ENCODE results near the gene LYPLA2.

Gene LYPLA2

DNA sequence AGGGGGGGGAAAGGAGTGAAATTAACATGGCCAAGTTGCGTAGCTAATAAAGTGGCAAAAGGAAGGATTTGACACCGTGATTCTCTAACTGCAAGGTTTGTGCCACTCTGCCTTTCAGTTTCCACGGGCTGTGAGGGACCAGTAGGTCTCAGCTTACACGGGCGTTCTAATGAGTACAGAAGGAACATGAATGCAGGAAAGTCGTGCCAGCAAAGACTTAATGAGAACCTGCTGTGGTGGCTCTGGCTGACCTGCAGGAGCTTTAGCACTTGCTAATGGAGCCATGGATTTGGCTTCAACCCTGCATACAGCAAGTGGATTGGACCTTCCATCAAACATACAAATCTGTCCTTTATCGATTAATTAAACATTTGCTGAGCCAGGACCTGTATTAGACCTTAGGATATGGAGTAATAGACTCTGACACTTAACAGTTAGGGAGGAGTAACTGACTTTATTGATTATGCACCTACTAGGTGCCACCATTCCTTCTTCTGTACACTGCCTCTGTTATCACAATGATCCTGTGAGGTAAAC, 27.8 kb upstream of the LYPLA2 start:
- H3K4me3 ChIP-seq (replicated peaks; ENCODE audit: low read depth, low read length): no peak overlapping the region
- no peak for DNase-seq (ENCODE audit: extremely low read depth, low read depth)
- TF ChIP-seq, protein P1, sequence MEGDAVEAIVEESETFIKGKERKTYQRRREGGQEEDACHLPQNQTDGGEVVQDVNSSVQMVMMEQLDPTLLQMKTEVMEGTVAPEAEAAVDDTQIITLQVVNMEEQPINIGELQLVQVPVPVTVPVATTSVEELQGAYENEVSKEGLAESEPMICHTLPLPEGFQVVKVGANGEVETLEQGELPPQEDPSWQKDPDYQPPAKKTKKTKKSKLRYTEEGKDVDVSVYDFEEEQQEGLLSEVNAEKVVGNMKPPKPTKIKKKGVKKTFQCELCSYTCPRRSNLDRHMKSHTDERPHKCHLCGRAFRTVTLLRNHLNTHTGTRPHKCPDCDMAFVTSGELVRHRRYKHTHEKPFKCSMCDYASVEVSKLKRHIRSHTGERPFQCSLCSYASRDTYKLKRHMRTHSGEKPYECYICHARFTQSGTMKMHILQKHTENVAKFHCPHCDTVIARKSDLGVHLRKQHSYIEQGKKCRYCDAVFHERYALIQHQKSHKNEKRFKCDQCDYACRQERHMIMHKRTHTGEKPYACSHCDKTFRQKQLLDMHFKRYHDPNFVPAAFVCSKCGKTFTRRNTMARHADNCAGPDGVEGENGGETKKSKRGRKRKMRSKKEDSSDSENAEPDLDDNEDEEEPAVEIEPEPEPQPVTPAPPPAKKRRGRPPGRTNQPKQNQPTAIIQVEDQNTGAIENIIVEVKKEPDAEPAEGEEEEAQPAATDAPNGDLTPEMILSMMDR (IDR thresholded peaks at IDR 0.05; ENCODE audit: low read depth, low read length, missing control alignments): no peak

DNA sequence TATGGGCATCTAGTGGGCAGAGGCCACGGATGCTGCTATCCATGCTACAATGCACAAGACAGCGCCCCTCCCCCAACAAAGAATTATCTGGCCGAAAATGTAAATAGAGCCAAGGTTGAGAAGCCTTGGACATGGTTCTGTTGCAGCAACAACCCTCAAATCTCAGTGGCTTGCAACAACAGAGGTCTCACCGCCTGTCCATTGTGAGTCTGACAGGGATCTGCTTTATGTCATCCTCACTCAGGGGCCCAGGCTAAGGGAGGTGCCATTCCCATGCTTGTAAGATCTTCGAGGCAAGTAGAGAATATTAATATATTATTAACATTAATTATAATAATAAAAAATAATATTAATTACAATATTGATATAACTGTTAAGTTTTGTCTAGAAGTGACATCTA, 22.2 kb upstream of the LYPLA2 start:
- DNase-seq (ENCODE audit: extremely low read depth, low read depth): no peak

DNA sequence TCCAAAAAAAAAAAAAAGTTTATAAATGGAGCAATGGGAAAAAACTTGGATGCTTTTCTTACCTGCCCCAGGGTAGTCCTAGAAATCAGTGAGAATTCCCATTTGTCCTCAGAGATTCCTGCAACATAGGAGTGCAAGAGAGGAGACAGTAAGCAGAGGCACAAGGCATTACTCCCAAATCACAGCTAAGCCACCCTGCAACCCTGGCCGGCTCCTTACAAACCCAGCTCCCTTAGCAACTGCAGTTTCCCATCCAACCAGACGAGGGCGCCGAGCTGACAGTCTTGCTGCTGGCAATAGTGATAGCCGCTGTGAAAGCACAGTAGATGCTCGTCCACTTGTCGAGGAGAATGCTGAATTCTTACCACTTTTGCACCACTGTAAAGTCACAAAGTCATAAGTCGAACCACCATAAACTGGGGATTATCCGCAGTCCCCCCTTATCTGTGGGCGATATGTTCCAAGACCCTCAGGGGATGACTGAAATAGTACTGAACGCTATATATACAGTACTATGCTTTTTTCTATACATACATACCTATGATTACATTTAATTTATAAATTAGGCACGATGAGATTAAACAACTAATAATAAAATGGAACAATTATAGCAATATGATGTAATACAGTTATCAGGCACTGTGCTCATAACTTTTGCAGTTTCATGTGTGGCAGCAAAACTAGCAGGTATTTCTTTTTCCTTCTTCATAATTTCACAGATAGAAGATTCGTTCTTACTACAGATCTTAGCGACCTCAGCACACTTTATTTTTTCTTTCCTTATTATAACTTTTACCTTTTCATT, 18.7 kb upstream of the LYPLA2 start:
- H3K4me3 ChIP-seq (replicated peaks; ENCODE audit: low read depth, low read length): no peak overlapping the region
- no peak for DNase-seq (ENCODE audit: extremely low read depth, low read depth)
- TF ChIP-seq, protein P1 (IDR thresholded peaks at IDR 0.05; ENCODE audit: low read depth, low read length, missing control alignments): peak; percentile 76

More for the DNA sequence above, 22.2 kb upstream of the LYPLA2 start:
- H3K4me3 ChIP-seq (replicated peaks; ENCODE audit: low read depth, low read length): no peak overlapping the region
- TF ChIP-seq, protein P1 (IDR thresholded peaks at IDR 0.05; ENCODE audit: low read depth, low read length, missing control alignments): no peak

DNA sequence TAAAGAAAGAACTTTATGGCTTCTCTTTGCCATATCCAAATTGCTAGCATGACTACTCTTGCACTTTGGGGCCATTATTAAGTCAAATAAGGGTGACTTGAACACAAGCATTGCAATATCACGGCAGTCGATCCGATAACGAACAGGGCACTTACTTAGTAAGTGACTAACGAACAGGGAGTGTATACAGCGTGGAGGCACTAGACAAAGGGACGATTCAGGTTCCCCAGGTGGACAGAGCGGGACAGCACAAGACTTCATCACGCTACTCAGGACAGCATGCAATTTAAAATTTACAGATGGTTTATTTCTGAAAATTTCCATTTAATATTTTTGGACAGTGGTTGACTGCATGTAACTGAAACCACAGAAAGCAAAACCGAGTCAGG, 18.1 kb upstream of the LYPLA2 start:
- TF ChIP-seq, protein P1 (IDR thresholded peaks at IDR 0.05; ENCODE audit: low read depth, low read length, missing control alignments): no peak

DNA sequence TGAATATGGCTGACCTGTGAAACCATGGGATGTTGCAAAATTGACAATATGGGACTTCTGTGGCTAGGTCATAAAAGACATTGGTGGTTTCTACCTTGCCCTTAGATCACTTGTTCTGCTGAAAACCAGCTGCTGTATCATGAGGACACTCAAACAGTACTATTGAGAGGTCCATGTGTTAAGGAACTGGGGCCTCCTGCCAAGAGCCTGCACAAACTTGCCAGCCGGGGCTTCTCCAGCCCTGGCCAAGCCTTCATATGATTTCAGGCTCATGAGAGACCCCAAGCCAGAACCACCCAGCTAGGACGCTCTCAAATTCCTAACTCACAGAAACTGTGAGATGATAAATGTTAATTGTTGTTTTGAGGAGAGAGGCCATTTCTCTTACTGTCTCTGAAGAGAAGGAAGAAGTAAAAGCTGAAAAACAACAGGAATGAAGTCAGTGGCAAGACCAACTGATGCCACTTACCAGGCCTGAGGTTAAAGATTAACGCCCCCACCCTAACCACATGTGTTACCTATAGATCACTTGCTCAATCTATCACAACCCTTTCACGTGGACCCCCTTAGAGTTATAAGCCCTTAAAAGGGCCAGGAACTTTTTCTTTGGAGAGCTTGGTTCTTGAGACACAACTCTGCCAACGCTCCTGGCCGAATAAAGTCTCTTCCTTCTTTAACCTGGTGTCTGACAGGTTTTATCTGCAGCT, 16.6 kb upstream of the LYPLA2 start:
- no peak for DNase-seq (ENCODE audit: extremely low read depth, low read depth)
- H3K4me3 ChIP-seq (replicated peaks; ENCODE audit: low read depth, low read length): no peak overlapping the region
- TF ChIP-seq, protein P1 (IDR thresholded peaks at IDR 0.05; ENCODE audit: low read depth, low read length, missing control alignments): no peak

More for the DNA sequence above, 18.1 kb upstream of the LYPLA2 start:
- DNase-seq (ENCODE audit: extremely low read depth, low read depth): no peak
- H3K4me3 ChIP-seq (replicated peaks; ENCODE audit: low read depth, low read length): no peak overlapping the region

DNA sequence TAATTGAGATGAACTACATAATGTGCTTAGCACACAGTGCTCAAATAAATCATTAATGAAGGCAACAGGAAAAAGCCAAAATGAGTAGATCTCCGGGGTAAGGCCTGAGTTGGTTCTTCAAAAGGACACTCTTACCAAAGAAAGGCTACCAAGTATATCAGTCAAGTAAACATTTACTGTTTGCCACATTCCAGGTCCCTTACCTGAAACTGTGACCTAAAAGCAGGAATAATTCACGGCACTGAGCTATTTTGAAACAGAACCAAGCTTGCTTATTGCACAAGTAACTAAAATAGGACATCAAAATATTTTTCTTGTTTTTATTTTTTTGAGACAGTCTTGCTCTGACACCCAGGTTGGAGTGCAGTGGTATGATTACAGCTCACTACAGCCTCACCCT, 14.7 kb upstream of the LYPLA2 start:
- TF ChIP-seq, protein P1 (IDR thresholded peaks at IDR 0.05; ENCODE audit: low read depth, low read length, missing control alignments): no peak
- DNase-seq (ENCODE audit: extremely low read depth, low read depth): no peak
- H3K4me3 ChIP-seq (replicated peaks; ENCODE audit: low read depth, low read length): no peak overlapping the region

All from HFF-Myc (cell line).